HG02970 (cell line): ENCODE measurements around the gene CARS1.

Experiments
- ATAC-seq: cut with Tn5 transposase; IDR thresholded peaks from one replicate; pipeline ENCODE4 v1.9.1; 2021; ENCODE audit warnings: mild to moderate bottlenecking, moderate library complexity, moderate number of reproducible peaks; ENCODE audit not compliant: unreplicated experiment, low FRiP score

The CARS1 gene

GRCh38 chr11:2968341-2968900 is 88.8 kb downstream of the CARS1 start:
- ATAC-seq, result no peak

- no peak for ATAC-seq
These were observed 92.4 kb downstream of the CARS1 start for GRCh38 chr11:2964782-2965181.

GRCh38 chr11:2963761-2964160 is 93.5 kb downstream of the CARS1 start:
- no peak for ATAC-seq

- no peak for ATAC-seq
These were observed 94.0 kb downstream of the CARS1 start for GRCh38 chr11:2963112-2963754.

- ATAC-seq, result no peak
These were observed 96.1 kb downstream of the CARS1 start for GRCh38 chr11:2961080-2961479.

- no peak for ATAC-seq
These were observed 97.1 kb downstream of the CARS1 start for GRCh38 chr11:2960139-2960538.

GRCh38 chr11:2958251-2958650 is 99.0 kb downstream of the CARS1 start:
- ATAC-seq, result no peak

- no peak for ATAC-seq
These were observed 101.2 kb downstream of the CARS1 start for GRCh38 chr11:2955906-2956476.

- no peak for ATAC-seq
These were observed 103.0 kb downstream of the CARS1 start for GRCh38 chr11:2954263-2954662.

GRCh38 chr11:2952290-2952689 is 104.9 kb downstream of the CARS1 start:
- no peak for ATAC-seq

GRCh38 chr11:2951231-2952110 is 105.8 kb downstream of the CARS1 start:
- ATAC-seq, result no peak
